NK-92 treated with Interleukin-12 subunit alpha and Interleukin-12 subunit beta, amount 100 ng/mL, for 24 hours (cell line): ENCODE results near the gene POLQ.
"Not testable (repeated sequence)": the region's sequence is repeated elsewhere in the genome, so short reads cannot be mapped to it uniquely, and the experiment has no call there.

Experiments used
- DNase-seq: peaks from one replicate; lab custom pipeline; 2025; lab: John Stamatoyannopoulos, UW

POLQ gene

DNA sequence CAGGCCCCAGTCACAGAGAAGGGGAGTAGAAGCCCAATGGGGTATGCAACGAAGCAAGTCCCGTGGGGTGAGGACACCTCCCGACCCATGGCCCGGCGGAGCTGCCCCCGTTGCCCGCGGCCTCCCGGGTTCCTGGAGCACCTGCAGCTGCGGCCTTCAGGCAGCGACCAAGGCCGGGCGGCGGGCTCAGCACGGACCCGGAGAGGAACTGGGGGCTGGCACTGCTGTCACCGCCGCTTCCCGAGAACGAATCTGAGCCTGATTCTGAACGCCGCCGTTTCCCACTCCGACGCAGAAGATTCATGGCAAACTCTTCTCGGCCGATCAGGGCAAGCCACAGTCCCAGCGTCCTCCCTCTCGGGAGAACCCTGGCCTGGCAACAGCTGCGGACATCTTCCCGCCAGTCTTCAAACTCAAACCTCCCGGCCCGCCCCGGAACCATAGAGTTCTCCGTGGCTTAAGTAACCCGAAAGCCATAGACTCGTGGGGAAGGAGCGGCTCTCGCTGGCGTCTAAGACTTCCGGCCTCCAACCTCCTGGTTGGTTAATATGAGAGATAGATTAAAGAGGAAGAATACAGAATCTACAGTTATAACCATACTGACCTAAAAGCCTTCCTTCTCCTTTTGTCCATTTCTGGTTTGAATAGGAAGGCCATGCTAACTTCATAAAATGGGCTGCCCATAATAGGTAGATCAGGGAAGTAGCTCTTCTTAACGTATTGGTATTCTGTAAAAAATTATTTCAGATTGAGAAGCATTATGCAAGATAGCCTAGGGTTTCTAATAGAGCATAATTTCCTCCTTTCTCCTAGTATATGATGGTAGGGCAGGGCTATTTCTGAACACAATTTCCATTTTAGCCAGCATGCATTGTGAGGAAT lies at the start of gene POLQ:
TSS of gene POLQ (minus strand) at position 415 of the 882 bp plus-strand sequence. CDS start at position 304, 111 bp downstream.
- peak; percentile 81 for DNase-seq

DNA sequence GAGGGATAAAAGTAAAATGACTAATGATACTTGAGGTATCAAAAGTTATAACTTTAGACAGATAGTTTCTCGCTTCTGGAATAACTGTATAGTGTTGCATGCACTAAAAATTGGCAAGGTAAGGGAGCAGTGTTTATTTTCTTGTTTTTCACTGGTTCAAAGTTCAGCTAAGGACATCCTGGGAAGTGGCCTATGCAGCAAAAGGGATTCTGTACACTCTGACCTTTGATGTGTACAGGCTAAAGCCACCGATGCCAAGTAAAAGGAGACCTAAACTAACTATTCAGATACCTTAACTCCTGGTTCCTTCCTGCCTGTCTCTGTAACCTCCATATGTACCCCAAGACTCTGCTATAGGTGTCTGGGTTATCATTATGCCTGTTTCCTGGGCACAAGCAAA lies 49.1 kb upstream of the POLQ start:
- DNase-seq = no peak

DNA sequence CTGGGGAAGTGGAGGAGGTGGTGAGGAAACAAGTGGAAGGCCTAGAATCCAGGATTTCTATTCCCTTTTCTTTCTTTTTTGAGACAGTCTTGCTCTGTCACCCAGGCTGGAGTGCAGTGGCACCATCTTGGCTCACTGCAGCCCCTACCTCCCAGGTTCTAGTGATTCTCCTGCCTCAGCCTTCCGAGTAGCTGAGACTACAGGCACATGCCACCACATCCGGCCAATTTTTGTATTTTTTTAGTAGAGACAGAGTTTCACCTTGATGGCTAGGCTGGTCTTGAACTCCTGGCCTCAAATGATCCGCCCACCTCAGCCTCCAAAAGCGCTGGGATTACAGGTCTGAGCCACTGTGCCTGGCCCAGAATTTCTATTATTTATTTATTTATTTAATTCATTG lies 48.0 kb upstream of the POLQ start:
- not testable (repeated sequence) for DNase-seq

DNA sequence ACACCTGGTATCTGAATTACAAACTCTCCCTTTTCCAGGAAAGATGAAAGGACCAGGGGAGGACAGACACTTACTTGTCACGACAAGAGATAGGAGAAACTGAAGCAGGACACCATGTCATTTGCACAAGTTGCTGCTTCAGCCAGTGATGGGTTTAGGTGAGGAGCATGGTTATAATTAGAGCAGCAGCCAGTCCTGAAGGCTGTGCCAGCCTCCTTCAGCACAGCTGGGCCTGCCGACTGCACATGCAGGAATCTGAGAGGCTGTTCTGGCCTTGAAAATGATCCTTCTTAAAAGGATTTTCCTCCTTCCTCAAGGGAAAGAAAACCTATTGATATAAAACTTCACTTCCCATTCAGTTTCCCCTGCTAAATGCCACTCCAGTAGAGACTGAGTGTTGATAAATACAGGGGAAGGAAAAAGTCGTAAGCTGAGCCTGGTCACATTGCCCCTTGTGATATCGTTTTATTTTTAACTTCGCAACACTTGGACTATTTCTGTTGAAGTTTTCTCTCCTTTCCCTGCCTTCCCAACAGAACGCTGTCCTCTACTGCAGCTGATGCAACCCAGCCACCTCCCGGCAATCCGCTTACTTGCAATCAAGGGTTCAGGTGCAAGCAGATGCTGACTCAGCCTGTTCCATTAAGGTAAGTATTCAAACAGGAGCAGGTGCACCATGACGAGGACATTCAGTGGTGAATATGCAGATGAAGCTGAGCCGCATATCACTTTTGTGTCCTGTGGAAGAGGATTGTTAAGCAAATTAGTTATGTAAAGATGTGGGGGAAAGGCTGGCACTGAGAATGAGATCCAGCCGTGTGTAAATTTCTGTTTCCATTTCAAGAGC lies 47.3 kb upstream of the POLQ start, which contains the start of gene FBXO40:
TSS of gene FBXO40 (plus strand) at position 524 of the 847 bp plus-strand sequence. CDS start 27,197 bp downstream, outside the sequence.
- DNase-seq = no peak

DNA sequence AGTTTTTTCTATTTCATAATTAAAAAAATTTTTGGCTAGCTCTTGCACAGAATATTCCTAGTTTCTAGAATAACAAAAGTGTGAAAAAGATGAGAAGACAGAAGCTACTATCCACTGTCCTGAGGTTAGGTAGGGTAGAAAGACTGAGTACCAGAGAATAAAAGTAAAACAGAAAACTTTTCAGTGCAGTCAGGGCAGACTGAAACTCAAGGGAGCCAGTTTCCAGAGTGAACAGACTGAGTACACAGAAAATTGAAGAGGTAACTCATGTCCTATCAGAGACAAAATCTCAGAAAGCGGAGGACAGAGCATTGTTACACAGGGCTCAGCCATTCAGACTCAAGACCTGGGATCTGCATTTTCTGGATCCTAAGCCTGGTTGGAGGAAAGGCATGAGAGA lies 38.6 kb upstream of the POLQ start:
- no peak for DNase-seq

- no peak for DNase-seq
These were observed 35.9 kb upstream of the POLQ start for GRCh38 chr3:121581691-121582090.

- no peak for DNase-seq
These were observed 28.7 kb upstream of the POLQ start for GRCh38 chr3:121574449-121574848.

DNA sequence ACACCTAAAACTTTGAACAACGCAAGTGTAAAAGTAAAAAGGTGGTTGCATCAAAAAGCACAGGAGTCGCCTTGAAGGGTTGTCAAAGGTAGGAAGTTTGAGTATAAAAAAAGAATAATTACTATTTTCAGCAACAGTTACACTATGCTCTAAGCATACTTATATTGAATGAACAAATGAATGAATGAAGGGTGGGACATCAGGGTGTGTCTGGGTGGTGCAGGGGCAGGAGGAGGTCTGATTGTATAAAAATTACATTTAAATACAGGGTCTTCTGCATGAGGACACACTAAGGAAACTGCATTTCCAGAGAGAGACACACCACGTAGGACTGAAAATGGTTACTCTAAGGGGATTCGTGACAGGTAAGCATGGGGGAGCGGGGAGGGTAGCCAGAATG lies 21.9 kb upstream of the POLQ start, which contains the start of gene ARGFX:
TSS of gene ARGFX (plus strand) at position 301 of the 400 bp plus-strand sequence. CDS start 2,765 bp downstream, outside the sequence.
- no peak for DNase-seq

GRCh38 chr3:121566773-121567172 lies 21.0 kb upstream of the POLQ start:
- DNase-seq = no peak

- no peak for DNase-seq
These were observed 16.4 kb upstream of the POLQ start for GRCh38 chr3:121562148-121562547.

DNA sequence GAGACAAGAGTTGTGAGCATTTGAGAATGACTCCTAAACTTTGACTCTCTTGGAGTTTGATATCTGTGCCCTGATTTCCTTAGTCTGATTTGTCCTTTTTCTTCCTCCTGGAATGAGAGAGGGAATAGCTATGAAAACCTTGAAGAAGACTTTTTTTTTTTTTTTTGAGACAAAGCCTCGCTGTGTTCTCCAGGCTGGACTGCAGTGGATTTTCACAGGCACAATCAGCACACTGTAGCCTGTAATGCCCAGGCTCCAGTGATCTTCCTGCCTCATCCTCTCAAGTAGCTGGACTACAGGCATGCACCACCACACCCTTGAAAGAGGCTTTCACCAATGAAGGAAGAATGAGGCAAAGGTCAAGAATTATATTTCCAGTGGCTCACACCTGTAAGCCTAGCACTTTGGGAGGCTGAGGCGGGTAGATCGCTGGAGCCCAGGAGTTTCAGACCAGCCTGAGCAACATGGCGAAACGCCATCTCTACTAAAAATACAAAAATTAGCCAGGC lies 11.7 kb upstream of the POLQ start:
- no peak for DNase-seq

- no peak for DNase-seq
These were observed 7.0 kb upstream of the POLQ start for GRCh38 chr3:121552797-121553196.

DNA sequence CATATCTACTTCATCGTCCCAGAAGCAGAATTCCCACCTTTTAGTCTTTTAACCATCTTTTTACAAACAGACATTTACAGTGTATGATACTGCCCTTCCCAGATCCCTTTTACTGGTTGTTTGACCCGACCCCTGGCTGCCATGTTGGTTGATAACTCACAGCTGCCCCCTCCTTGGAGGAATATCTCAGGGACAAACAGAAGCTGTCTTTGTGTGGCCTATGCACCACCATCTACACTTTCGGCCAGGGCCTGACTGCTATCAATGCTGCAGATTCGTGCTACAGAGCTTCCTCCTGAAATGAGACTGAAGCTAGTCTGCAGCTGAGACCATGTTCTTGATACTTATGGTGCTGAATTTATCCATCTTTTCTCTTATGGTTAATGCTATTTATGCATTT lies 6.6 kb upstream of the POLQ start:
- DNase-seq = no peak

DNA sequence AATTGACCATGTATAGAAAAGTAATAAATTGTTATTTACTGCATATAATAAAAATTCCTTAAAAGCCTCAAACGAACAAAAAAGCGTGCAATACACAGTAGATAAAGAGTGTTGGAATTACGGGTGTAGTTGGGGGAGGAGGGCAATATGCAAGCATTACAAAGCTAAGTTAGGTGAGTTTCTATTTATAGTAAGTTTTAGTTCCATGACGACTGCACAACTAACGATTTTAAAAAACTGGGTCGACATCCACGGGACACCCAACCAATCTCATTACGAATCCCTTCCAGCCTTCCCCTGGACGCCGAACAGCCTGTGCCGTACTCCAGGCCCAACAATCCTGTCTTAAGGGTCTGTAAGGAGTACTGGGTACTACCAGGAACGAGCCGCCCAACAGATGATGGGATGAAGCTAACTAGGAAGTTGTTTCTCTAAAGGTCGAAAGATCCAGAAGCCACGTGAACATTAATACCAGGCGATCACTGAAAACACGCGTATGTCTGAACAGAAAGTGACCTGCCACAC lies 677 bp downstream of the POLQ start:
- DNase-seq = no peak

DNA sequence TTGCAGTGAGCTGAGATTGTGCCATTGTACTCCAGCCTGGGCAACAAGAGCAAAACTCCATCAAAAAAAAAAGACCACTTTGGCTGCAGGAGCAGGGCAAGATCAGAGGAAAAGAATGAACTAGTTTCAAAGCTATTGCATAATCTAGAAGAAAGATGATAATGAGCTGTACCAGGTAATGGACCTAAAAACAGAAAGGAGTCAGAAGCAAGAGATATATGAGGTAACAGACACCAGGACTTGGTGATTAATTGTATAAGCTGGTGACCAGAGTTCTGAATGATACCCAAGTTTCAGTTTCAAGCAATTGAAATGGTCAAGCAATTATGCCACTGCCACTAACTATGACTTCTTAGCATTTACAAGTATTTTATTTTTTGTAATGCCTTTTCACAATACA lies 2.9 kb downstream of the POLQ start:
- no peak for DNase-seq

DNA sequence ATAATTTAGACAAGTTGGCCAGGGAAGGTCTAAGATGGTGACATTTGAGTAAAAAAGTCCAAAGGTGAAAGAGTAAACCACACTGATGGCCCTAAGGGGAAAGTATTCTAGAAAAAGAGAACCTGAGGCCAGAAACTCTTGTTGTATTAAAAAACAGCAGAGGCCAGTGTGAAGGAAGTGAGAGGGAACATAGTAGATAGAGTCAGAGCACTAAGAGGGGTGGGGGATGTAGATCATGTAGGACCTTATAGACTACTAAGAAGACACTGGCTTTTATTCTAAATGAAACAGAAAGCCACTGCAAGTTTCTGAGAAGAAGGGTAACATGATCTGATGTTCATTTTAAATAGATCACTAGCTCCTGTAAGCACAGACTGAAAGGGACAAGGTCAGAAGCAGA lies 14.5 kb downstream of the POLQ start:
- DNase-seq = no peak

- no peak for DNase-seq
These were observed 16.5 kb downstream of the POLQ start for GRCh38 chr3:121529308-121529707.

GRCh38 chr3:121520510-121520909 lies 25.3 kb downstream of the POLQ start:
- no peak for DNase-seq

DNA sequence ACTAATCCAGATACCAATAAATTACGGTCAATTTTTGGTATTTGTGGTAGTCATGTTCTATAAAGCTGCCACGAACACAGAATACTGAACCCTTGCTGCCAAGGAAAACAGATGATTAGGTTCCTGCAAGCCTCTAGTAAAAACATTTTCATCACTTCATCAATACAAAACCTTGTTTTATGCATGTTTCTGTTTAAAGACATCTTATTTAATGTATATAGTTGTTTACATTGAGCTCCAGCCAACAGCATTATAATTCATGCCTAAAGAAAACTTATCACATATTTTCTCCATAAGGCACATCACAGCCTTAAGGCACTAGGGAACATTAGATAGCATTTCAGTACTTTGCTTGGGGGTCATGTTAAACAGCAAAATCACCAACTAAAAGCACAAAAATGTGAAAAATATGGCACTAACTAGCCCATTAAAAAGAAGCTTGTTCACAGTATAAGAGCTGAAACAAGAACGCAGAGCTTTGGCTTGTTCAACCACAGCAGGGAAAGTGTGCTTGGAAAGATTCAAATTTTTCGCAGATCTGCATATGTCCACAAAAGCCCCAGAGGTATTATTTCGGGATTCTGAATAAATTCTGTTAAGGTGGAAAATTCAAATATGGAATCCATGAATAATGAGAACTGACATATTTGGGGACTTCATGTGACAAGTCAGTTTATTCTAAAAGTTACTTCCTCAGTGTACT lies 27.7 kb downstream of the POLQ start:
- no peak for DNase-seq

DNA sequence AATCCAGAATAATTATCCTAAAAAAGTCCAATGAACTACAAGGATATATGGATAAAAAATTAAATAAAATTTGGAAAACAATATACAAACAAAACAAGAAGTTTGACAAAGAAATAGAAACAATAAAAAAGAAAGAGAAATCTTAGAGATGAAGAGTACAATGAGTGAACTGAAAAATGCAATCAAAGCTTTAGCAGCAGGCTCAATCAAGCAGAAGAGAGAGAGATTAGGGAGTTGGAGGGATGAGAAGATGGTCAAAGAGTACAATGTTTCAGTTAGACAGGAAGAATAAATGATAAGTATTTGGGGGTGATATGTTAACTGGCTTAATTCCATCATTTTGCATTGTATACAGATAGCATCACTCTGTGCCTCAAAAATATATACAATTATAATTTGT lies 29.9 kb downstream of the POLQ start:
- no peak for DNase-seq

- no peak for DNase-seq
These were observed 30.5 kb downstream of the POLQ start for GRCh38 chr3:121515313-121515712.

- DNase-seq = no peak
These were observed 31.3 kb downstream of the POLQ start for GRCh38 chr3:121514496-121514895.
